K562 (cell line): ENCODE results near the gene CREB3L4. TPM values are rescaled to one million over a fixed set of nuclear protein-coding genes. Genes with fewer than 3 reads are reported as not detected.

Source experiments
- ATAC-seq: fragments of 200-7000 bp; cut with Tn5 transposase; 3 replicates; pipeline ENCODE4 v1.9.1; 2020; ENCODE audit warnings: moderate library complexity
- BruUV-seq: library from RNA; stranded (reverse); fragments of 400-500 nt; replicated peaks from 2 replicates; lab custom pipeline; 2021; lab: Mats Ljungman, UMichigan
- CTCF ChIA-PET: fragments of 300-600 bp; formaldehyde crosslinking; extraction: SDS; loops from one replicate; lab custom pipeline; 2021; ENCODE audit warnings: low intra/inter-chr PET ratio; lab: Yijun Ruan, JAX
- POLR2A ChIA-PET: fragments of 300-600, 350-650 bp; sonication (Branson Sonifier 250); formaldehyde crosslinking; extraction: SDS; loops from one replicate; lab custom pipeline; 2021; ENCODE audit warnings: antibody characterized with exemption, inconsistent platforms; lab: Yijun Ruan, JAX
- DNase-seq, 4 experiments: peaks; one replicate each; pipeline versions ENCODE4 v3.0.0 to v3.0.0-alpha.2; 2011 to 2018; ENCODE audit warnings: low spot score in 3 of 4, mixed read lengths in 3 of 4; ENCODE audit errors: extremely low read depth in 1 of 4
- FAIRE-seq: peaks from 2 replicates; lab custom pipeline; 2011; peaks lifted over from hg19 to GRCh38; lab: Jason Lieb, UNC
- H2AFZ ChIP-seq: 2 replicates; pipeline ENCODE4 v1.6.0; 2011; ENCODE audit warnings: low read depth, low read length, control low read depth, inconsistent platforms
- H3K27ac ChIP-seq: fragments of 200-600 bp; 3 replicates; pipeline ENCODE4 v1.8.0; 2011; ENCODE audit warnings: low read depth, mild to moderate bottlenecking, control low read depth, inconsistent platforms, low read length, moderate library complexity, mixed read lengths; ENCODE audit errors: extremely low read depth
- H3K27me3 ChIP-seq, 2 experiments: fragments of 300-600 bp in 1 of 2; 2 replicates in 1 of 2; 3 replicates in 1 of 2; pipeline versions ENCODE4 v1.6.0 to v1.8.0; 2011; ENCODE audit warnings: inconsistent platforms in 2 of 2, low read length in 2 of 2, mild to moderate bottlenecking in 1 of 2, mixed read lengths in 1 of 2, moderate library complexity in 1 of 2; ENCODE audit not compliant: control insufficient read depth in 2 of 2, insufficient read depth in 2 of 2
- H3K36me3 ChIP-seq: fragments of 300-600 bp; 3 replicates; pipeline ENCODE4 v1.8.0; 2011; ENCODE audit warnings: mild to moderate bottlenecking, low read length, inconsistent platforms; ENCODE audit not compliant: control insufficient read depth, insufficient read depth
- H3K4me1 ChIP-seq, 2 experiments: fragments of 200-600 bp in 1 of 2; replicated peaks in 1 of 2; 2 replicates in 1 of 2; 3 replicates in 1 of 2; pipeline versions ENCODE4 v1.5.1 to v1.8.0; 2011; ENCODE audit warnings: inconsistent platforms in 2 of 2, low read length in 2 of 2, mild to moderate bottlenecking in 1 of 2, mixed read lengths in 1 of 2, moderate library complexity in 1 of 2; ENCODE audit not compliant: control insufficient read depth in 2 of 2, insufficient read depth in 2 of 2
- H3K4me2 ChIP-seq: 2 replicates; pipeline ENCODE4 v1.6.1; 2011; ENCODE audit warnings: low read length, control low read depth, inconsistent platforms, mixed read lengths; ENCODE audit not compliant: insufficient read depth
- H3K4me3 ChIP-seq: fragments of 200-600 bp; sonication (generic), shearing (Covaris generic); 2 replicates; pipeline ENCODE4 v1.5.1; 2016; ENCODE audit warnings: control low read depth, inconsistent platforms
- H3K79me2 ChIP-seq: fragments of 200-600 bp; 3 replicates; pipeline ENCODE4 v1.8.0; 2011; ENCODE audit warnings: low read length, inconsistent platforms; ENCODE audit not compliant: control insufficient read depth, insufficient read depth
- H3K9ac ChIP-seq, 2 experiments: 2 replicates each; pipeline versions ENCODE4 v1.6.0 to v1.6.1; 2011; ENCODE audit warnings: low read depth in 2 of 2, low read length in 2 of 2, control low read depth in 1 of 2, inconsistent platforms in 1 of 2, mild to moderate bottlenecking in 1 of 2, mixed read lengths in 1 of 2; ENCODE audit not compliant: insufficient read depth in 1 of 2
- H3K9me1 ChIP-seq: one replicate; pipeline ENCODE4 v1.6.0; 2011; ENCODE audit warnings: inconsistent platforms, mild to moderate bottlenecking, low read length, moderate library complexity; ENCODE audit not compliant: control insufficient read depth, insufficient read depth
- H3K9me3 ChIP-seq: replicated peaks from 2 replicates; pipeline ENCODE4 v1.5.1; 2011; ENCODE audit warnings: low read depth, low read length, inconsistent platforms; ENCODE audit not compliant: control insufficient read depth, insufficient read depth
- H4K20me1 ChIP-seq: replicated peaks from 2 replicates; pipeline ENCODE4 v1.6.1; 2011; ENCODE audit warnings: low read length, inconsistent platforms, mixed read lengths; ENCODE audit not compliant: control insufficient read depth, insufficient read depth
- COPS2 ChIP-seq: fragments of 450-650 bp; conservative IDR thresholded peaks from 2 replicates; pipeline ENCODE4 v1.6.1; 2016; ENCODE audit warnings: mild to moderate bottlenecking, moderate library complexity
- KAT7 ChIP-seq: sonication (generic); formaldehyde crosslinking; IDR thresholded peaks from 2 replicates; pipeline ENCODE4 v1.8.0; 2022; ENCODE audit warnings: missing genetic modification reagents, mild to moderate bottlenecking, borderline replicate concordance
- MXI1 ChIP-seq: IDR thresholded peaks from 2 replicates; pipeline ENCODE4 v1.6.1; 2011; ENCODE audit warnings: low read depth, mild to moderate bottlenecking, improper control_type of control experiment, low read length
- PHF21A ChIP-seq: fragments of 450-650 bp; IDR thresholded peaks from 2 replicates; pipeline ENCODE4 v1.6.1; 2017; ENCODE audit warnings: low read depth, borderline replicate concordance
- PHF8 ChIP-seq: fragments of 200-600 bp; sonication (generic); IDR thresholded peaks from 2 replicates; pipeline ENCODE4 v1.6.1; 2012; ENCODE audit warnings: mixed run types, mild to moderate bottlenecking, inconsistent platforms, low read length, moderate library complexity, borderline replicate concordance
- POU5F1 ChIP-seq: fragments of 150-350 bp; IDR thresholded peaks from 2 replicates; pipeline ENCODE4 v1.6.1; 2014; ENCODE audit warnings: borderline replicate concordance, low read length, low read depth, mild to moderate bottlenecking; ENCODE audit not compliant: partially characterized antibody
- PTRF ChIP-seq: fragments of 450-650 bp; IDR thresholded peaks from 2 replicates; pipeline ENCODE4 v1.6.1; 2016; ENCODE audit warnings: mild to moderate bottlenecking, missing genetic modification characterization, missing compliant biosample characterization
- SREBF1 ChIP-seq: fragments of 150-350 bp; IDR thresholded peaks from 2 replicates; pipeline ENCODE4 v1.6.1; 2014; ENCODE audit warnings: antibody characterized with exemption, low read depth, low read length, borderline replicate concordance
- WGBS: fragments of 100-300 bp; shearing (Covaris generic); methylation state at CpG from one replicate; pipeline ENCODE4 v1.1.6; 2016; ENCODE audit warnings: low coverage, mixed read lengths; ENCODE audit not compliant: insufficient coverage; ENCODE audit errors: missing lambda C conversion rate; 5-methylcytosine and 5-hydroxymethylcytosine counted together
- in situ Hi-C: fragments of 300-500 bp; cut with MboI; formaldehyde crosslinking; loops from 4 replicates; pipeline ENCODE4 v1.15.0; 2018; ENCODE audit warnings: inconsistent platforms, mixed read lengths
- intact Hi-C: fragments of 100-400 bp; cut with micrococcal nuclease; formaldehyde crosslinking; loops from 2 replicates; pipeline ENCODE4 v1.14.2; 2022
- polyA plus RNA-seq, 8 experiments: library from polyadenylated mRNA; depleted of rRNA in 4 of 8; stranded (reverse) in 5 of 8; unstranded in 3 of 8; fragments of >200 nt; fragmentation: Nextera tagmentation in 2 of 8; fragmentation: Illumina TruSeq in 1 of 8; extraction: Ambion mirVana in 2 of 8; extraction: Trizol in 1 of 8; gene quantifications; 2 replicates each; pipeline versions ENCODE4 v1.2.1 to v1.2.3, GENCODE V29; 2011 to 2014; ENCODE audit warnings: inconsistent platforms in 1 of 8, missing spikeins in 1 of 8
- total RNA-seq, 7 experiments: library from RNA; depleted of rRNA in 6 of 7; stranded (reverse); fragments of >200 nt in 6 of 7; fragmentation: Illumina TruSeq in 2 of 7; extraction: Trizol in 2 of 7; gene quantifications; 2 replicates each; pipeline versions ENCODE4 v1.2.1 to v1.2.3, GENCODE V29; 2011 to 2021; ENCODE audit warnings: low replicate concordance in 1 of 7
- TF ChIP-seq, protein P1 (sequence below), 2 experiments: fragments of 450-650 bp in 1 of 2; IDR thresholded peaks; 2 replicates each; pipeline ENCODE4 v1.6.1; 2011 to 2017; ENCODE audit warnings: low read depth in 2 of 2, antibody characterized with exemption in 1 of 2, borderline replicate concordance in 1 of 2, low read length in 1 of 2, mild to moderate bottlenecking in 1 of 2, mixed read lengths in 1 of 2; ENCODE audit not compliant: control insufficient read depth in 1 of 2

CREB3L4 gene
- total and polyA plus RNA-seq, 9 of the 15 experiments (the other 6 are each of a cell fraction or from before 2014, with no cell fraction given): 9.9 to 18.6 (median 13.9) TPM

GRCh38 chr1:153954826-153955225, 12.9 kb upstream of the CREB3L4 start:
- intact Hi-C loops (no loop called here), in situ Hi-C loops (no loop called here)
- POLR2A ChIA-PET: no interaction called here
- ATAC-seq (no peak), DNase-seq (no peak), FAIRE-seq (no peak)
- CTCF ChIA-PET: interaction anchor here (0.7 kb wide), 1 partner anchor 1122 kb away, joined by 3 read pairs; no protein-coding TSS in a partner anchor
- no peaks in the 10 kb centered on the region for H3K9me3 ChIP-seq
- H3K4me1 ChIP-seq: peaks cover 12 to 24% of the 10 kb centered on the region in 2 experiments
- H3K27ac ChIP-seq: no peak overlapping the region
- BruUV-seq: no TSS peak
- WGBS: 91% methylated on average over 10 of the region's 10 CpGs
- no peak overlapping the region for H3K4me3 ChIP-seq
- peaks cover 9% of the 10 kb centered on the region; the same call in 1 of the 2 replicates for H4K20me1 ChIP-seq
- no peak for TF ChIP-seq COPS2
- no peak for TF ChIP-seq KAT7 (CRISPR knock-in tag)
- no peak for TF ChIP-seq POU5F1
- no peak for TF ChIP-seq PTRF (tag)
- TF ChIP-seq, protein P1, sequence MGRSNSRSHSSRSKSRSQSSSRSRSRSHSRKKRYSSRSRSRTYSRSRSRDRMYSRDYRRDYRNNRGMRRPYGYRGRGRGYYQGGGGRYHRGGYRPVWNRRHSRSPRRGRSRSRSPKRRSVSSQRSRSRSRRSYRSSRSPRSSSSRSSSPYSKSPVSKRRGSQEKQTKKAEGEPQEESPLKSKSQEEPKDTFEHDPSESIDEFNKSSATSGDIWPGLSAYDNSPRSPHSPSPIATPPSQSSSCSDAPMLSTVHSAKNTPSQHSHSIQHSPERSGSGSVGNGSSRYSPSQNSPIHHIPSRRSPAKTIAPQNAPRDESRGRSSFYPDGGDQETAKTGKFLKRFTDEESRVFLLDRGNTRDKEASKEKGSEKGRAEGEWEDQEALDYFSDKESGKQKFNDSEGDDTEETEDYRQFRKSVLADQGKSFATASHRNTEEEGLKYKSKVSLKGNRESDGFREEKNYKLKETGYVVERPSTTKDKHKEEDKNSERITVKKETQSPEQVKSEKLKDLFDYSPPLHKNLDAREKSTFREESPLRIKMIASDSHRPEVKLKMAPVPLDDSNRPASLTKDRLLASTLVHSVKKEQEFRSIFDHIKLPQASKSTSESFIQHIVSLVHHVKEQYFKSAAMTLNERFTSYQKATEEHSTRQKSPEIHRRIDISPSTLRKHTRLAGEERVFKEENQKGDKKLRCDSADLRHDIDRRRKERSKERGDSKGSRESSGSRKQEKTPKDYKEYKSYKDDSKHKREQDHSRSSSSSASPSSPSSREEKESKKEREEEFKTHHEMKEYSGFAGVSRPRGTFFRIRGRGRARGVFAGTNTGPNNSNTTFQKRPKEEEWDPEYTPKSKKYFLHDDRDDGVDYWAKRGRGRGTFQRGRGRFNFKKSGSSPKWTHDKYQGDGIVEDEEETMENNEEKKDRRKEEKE (IDR thresholded peaks at IDR 0.05; ENCODE audit: borderline replicate concordance in 1 of 2, control insufficient read depth in 1 of 2, low read depth in 2 of 2, low read length in 1 of 2): no peak
- TF ChIP-seq MXI1: no peak
- no peak for TF ChIP-seq PHF8
- no peak for TF ChIP-seq PHF21A
- no peak for TF ChIP-seq SREBF1
- TF ChIP-seq, all 486 proteins: peak for 0
- peaks cover 51% of the 10 kb centered on the region; the same call in 2 of the 3 replicates for H3K36me3 ChIP-seq
- H3K9me1 ChIP-seq: no peaks in the 10 kb centered on the region
- H3K9ac ChIP-seq: peak overlapping the region in 1 of 2 experiments; percentile 57; a peak in 1 of 4 replicates
- H2AFZ ChIP-seq: no peak overlapping the region
- H3K27me3 ChIP-seq: no peaks in the 10 kb centered on the region
- no peak overlapping the region for H3K4me2 ChIP-seq
- H3K79me2 ChIP-seq: peaks cover 39% of the 10 kb centered on the region
